Measurements from ENCODE around the gene TIMP3.

Gene TIMP3

DNA sequence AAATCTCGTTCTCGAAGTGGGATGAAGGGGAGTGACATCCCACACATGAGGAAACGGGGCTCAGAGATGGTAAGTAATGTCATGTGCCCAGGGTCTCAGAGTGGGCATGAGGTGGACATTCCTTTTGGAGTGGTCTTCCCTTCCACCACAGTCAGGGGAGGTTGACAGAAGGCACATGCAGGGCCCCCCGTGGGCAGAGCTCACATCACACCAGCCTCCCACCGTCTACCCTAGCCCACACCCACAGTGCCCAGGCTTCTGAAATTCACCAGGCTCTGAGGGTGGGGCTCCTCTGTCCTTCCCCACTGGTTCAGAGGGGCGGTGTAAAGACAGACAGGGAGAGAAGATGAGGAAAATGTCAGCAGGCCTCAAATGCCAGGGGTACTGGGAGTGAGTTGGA, 41.1 kb upstream of the TIMP3 start:
- TF ChIP-seq, protein P1, sequence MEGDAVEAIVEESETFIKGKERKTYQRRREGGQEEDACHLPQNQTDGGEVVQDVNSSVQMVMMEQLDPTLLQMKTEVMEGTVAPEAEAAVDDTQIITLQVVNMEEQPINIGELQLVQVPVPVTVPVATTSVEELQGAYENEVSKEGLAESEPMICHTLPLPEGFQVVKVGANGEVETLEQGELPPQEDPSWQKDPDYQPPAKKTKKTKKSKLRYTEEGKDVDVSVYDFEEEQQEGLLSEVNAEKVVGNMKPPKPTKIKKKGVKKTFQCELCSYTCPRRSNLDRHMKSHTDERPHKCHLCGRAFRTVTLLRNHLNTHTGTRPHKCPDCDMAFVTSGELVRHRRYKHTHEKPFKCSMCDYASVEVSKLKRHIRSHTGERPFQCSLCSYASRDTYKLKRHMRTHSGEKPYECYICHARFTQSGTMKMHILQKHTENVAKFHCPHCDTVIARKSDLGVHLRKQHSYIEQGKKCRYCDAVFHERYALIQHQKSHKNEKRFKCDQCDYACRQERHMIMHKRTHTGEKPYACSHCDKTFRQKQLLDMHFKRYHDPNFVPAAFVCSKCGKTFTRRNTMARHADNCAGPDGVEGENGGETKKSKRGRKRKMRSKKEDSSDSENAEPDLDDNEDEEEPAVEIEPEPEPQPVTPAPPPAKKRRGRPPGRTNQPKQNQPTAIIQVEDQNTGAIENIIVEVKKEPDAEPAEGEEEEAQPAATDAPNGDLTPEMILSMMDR (IDR thresholded peaks at IDR 0.05; ENCODE audit: control insufficient read depth, extremely low read depth, insufficient read depth): no peak

DNA sequence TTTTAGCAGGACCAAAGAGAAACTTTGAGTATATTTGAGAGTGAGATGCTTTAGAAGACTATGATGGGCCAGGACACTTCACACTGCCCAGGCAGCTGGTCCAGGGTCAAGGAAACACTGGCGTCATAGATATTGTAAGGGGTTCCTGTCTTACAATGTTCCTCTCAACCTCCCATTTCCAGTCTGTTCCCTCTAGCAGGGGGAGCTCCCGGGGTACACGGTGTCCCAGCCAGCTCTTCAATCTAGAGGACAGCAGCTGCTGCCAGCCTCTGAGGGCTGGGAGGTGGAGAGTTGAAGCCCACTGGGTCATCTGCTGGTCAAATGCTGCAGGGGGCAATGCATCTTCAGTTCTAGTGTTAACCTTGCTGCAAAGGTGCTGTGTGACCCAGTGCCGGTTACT, 40.7 kb upstream of the TIMP3 start:
- H3K4me3 ChIP-seq (ENCODE audit: low read depth, low read length): no peak overlapping the region
- TF ChIP-seq, protein P1 (IDR thresholded peaks at IDR 0.05; ENCODE audit: control insufficient read depth, extremely low read depth, insufficient read depth): no peak
- DNase-seq (ENCODE audit: low read depth): no peak

More for the DNA sequence above, 41.1 kb upstream of the TIMP3 start:
- no peak overlapping the region for H3K4me3 ChIP-seq (ENCODE audit: low read depth, low read length)
- no peak for DNase-seq (ENCODE audit: low read depth)

DNA sequence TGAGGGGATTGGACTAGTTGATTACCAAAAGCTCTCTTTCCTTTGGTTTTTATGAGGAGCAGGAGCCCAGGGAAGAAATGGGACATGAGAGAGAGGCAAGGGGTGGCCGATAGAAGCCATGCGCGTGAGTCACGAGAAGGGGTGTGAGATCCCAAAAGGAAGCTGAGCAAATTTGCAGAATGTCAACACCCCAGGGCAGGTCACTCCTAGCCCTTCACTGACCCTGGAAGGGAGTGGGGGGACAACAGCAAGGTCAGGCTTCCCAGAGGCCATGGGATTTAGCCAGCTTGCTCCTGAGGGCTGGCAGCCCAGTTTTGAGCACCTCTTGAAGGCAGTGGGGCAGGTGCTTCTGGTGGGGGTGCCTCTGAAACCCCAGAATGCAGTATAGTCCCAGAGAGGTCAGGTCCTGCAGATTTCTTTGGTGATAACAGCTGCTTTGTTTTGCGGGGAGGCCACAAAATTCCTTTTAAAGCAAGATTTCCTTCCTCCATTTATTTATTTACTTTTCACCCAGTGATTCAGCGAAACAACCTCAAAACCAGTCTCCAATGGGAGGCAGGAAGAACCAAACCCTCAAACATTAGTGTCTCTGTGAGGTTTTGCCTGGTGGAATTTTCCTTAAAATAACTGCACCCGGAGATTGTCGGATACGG, 40.1 kb upstream of the TIMP3 start:
- TF ChIP-seq, protein P1 (IDR thresholded peaks at IDR 0.05; ENCODE audit: control insufficient read depth, extremely low read depth, insufficient read depth): no peak
- no peak for DNase-seq (ENCODE audit: low read depth)
- H3K4me3 ChIP-seq (ENCODE audit: low read depth, low read length): no peak overlapping the region

DNA sequence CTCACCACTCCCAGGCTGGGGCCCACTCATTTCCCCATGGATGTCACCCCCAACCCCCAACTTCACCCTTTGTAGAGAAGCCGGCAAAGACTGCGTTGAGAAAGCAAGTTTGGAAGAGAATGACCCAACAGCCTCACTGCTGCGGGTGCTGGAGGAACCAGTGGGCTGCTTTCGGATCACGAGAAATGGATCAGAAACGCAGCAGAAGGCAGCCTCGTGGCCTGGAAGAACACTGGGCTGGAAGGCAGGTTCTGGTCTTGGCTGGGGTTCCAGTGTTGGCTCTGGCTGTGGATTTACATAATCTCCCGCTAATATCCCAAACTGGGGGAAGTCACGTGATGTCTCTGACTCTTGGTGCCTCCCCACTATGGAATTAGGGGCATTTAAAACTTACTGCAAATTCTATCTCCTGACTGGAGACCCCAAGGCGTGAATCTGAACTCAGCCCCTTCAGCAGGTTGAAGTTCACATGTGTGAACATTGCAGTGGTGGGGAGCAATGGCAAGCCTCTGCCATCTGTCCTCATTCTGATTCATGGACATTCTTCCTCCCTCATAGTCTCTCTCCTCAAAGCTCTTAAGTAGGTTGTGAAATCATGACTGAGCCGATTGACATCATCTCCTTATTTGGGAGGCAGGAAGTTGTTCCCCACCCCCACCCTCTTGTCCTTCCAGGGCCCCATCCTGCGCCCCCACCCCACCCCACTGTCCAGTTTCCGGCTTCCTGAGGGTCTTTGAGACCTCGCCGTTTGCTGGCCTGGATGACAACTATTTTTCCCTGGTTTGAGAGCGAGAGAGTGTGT, 37.0 kb upstream of the TIMP3 start:
- TF ChIP-seq, protein P1 (IDR thresholded peaks at IDR 0.05; ENCODE audit: control insufficient read depth, extremely low read depth, insufficient read depth): no peak
- H3K4me3 ChIP-seq (ENCODE audit: low read depth, low read length): no peak overlapping the region
- no peak for DNase-seq (ENCODE audit: low read depth)

DNA sequence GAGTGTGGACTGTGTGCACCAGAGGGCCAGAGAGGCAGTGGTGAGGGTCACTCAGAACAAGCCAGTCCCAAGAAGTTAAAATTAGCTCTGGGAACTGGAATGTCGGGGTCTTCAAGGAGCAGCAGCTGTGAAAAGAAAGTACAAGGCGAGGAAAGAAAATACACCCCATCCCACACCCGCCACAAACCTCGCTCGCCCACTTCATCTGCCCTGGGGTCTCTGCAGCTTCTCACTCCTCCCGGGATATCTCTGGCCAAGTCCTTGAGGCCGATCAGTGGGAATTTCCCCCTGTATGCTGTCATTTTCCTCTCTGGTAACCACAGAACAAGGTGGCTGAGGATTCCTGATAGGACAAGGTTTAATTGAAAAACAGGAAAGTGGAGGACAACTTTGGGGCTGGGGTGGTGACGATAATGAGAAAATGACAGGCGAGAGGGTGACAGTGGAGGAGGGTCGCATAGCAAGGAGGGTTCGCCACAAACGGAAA, 36.3 kb upstream of the TIMP3 start:
- TF ChIP-seq, protein P1 (IDR thresholded peaks at IDR 0.05; ENCODE audit: control insufficient read depth, extremely low read depth, insufficient read depth): no peak
- no peak overlapping the region for H3K4me3 ChIP-seq (ENCODE audit: low read depth, low read length)
- DNase-seq (ENCODE audit: low read depth): no peak

DNA sequence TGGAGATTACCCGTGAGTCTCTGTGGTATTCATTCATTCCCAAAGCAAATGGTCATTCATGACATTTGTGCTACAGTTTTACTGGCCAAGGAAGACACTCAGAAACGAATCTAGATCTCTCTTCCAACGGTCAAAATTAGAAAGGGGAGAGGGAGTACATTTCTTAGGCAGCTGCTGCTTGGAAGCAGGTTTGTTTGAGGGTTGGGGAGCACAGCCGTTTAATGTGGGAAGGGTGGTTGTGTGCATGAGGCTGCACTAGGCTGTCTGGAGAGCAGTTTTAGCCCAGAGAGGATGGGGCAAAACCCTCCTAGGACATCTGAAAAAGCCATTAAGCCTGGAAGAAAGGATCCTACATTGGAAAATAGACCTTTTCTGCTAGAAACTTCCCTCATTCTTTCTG, 29.7 kb upstream of the TIMP3 start:
- no peak overlapping the region for H3K4me3 ChIP-seq (ENCODE audit: low read depth, low read length)
- no peak for DNase-seq (ENCODE audit: low read depth)
- TF ChIP-seq, protein P1 (IDR thresholded peaks at IDR 0.05; ENCODE audit: control insufficient read depth, extremely low read depth, insufficient read depth): no peak

All from LNCaP clone FGC (cell line).